Posterior cingulate gyrus (tissue), 11 donors: ENCODE measurements around the gene FXYD2.
A peak's percentile ranks its signal among the peaks of the same experiment; 100 is the strongest.

Experiments used
- DNase-seq, 10 donors: peaks; one replicate each; pipeline versions ENCODE4 v3.0.0 to v3.0.0-alpha.2; 2020 to 2021; ENCODE audit warnings: mixed read lengths in 3 of 10
- intact Hi-C: fragments of 100-400 bp; cut with DNase I; formaldehyde crosslinking; loops from one replicate; pipeline ENCODE4 v1.15.1; 2023

FXYD2 gene

GRCh38 chr11:117786135-117786870 is 38.2 kb downstream of the FXYD2 start:
- DNase-seq, result no peak
- intact Hi-C loops, result no loop called here

- intact Hi-C loops, result no loop called here
- no peak for DNase-seq
Measured at GRCh38 chr11:117782101-117782500, 42.4 kb downstream of the FXYD2 start.

DNA sequence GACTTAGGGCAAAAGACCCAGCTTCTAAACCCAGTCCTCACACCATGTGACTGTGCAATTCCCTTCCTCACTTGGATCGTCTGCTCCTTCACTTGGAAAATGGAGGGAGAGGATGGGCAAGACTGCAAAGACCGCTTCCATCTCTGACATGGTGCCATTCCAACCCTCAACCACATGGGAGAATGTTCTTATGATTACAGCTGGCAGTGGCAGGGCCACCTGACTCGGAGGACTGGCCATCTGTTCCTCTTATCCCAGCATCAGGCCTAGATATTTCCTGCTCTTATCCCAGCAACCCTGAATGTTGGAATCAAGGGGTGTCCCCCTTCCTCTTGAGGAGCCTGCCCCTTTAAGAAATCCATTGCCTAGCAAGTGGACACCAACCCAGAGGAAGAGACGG is 42.9 kb downstream of the FXYD2 start:
- intact Hi-C loops, result no loop called here
- peak in 1 of 10 donors; percentile 9 for DNase-seq

- peak in 2 of 10 donors; percentile 36 to 52 for DNase-seq
- intact Hi-C loops, result no loop called here
Measured at GRCh38 chr11:117780456-117780855, 44.1 kb downstream of the FXYD2 start.

- no peak for DNase-seq
- intact Hi-C loops, result no loop called here
Measured at GRCh38 chr11:117774553-117774952, 50.0 kb downstream of the FXYD2 start.

- DNase-seq, result peak in 2 of 10 donors; percentile 41 to 68
- intact Hi-C loops, result no loop called here
Measured at GRCh38 chr11:117772360-117772759, 52.2 kb downstream of the FXYD2 start.

- DNase-seq, result peak in 1 of 10 donors; percentile 77
- intact Hi-C loops, result no loop called here
Measured at GRCh38 chr11:117771841-117772240, 52.7 kb downstream of the FXYD2 start.

DNA sequence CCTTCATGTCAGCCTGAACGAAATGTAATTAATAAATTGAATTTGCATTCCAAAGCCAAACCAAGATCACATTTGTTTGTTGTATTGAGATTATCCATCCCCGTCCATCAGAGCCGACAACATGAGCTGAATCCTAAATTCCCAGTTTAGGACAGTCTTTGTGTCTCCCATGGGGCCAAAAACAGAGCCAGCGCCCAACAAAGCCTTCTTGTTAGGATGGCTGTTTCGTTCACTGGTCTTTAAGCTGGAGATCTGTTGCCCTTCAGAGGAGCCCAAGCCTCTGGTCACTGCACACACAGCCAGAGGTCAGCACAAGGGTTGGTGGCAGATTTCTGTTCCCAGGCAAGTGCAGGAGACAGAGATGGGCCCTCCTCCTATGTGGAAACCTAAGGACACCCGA is 53.3 kb downstream of the FXYD2 start:
- DNase-seq, result peak in 7 of 10 donors; percentile 56 to 96 (median 75)
- intact Hi-C loops, result no loop called here

DNA sequence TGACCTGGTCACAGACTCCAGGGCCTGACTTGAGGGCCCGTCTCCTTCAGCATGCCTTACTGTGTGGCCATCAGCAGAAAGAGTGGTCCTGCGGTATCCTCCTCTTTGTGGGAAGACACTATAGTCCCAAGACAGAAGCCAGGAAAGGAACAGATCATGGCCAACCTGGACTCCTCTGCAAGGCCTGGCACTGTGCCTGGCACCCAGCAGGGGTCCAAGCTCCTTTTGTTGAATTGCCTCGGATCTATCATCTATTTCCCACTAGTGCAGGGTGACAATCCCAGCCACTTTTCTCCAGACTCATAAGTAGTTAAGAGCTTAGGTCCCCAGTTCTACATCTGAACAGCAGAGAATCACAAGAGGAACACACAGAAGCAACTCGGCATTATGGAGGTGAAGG is 54.5 kb downstream of the FXYD2 start:
- intact Hi-C loops, result no loop called here
- DNase-seq, result peak in 1 of 10 donors; percentile 49
